Right cardiac atrium (tissue), 5 donors: ENCODE results near the gene ATP5F1A. TPM values are rescaled to one million over a fixed set of nuclear protein-coding genes. Genes with fewer than 3 reads are reported as not detected.
"Not testable (repeated sequence)": the region's sequence is repeated elsewhere in the genome, so short reads cannot be mapped to it uniquely, and the experiment has no call there.

Experiments
- ATAC-seq, 2 donors: fragments of 200-7000 bp; cut with Tn5 transposase; one replicate each; pipeline versions ENCODE4 v1.8.0 to v1.9.1; 2020; ENCODE audit warnings: moderate library complexity in 2 of 2, mild to moderate bottlenecking in 1 of 2
- DNase-seq, 3 donors: peaks; one replicate each; pipeline ENCODE4 v3.0.0-alpha.2; 2020
- H3K27ac ChIP-seq: one replicate; pipeline ENCODE4 v1.5.1; 2013; ENCODE audit warnings: mild to moderate bottlenecking, low read length, control low read depth, moderate library complexity
- H3K27me3 ChIP-seq: one replicate; pipeline ENCODE4 v1.6.1; 2013; ENCODE audit not compliant: control insufficient read depth, insufficient read depth
- H3K4me1 ChIP-seq: one replicate; pipeline ENCODE4 v1.6.1; 2013; ENCODE audit warnings: low read length; ENCODE audit not compliant: control insufficient read depth, insufficient read depth
- H3K4me3 ChIP-seq: one replicate; pipeline ENCODE4 v1.5.1; 2013; ENCODE audit warnings: low read length, control low read depth
- H3K9me3 ChIP-seq: one replicate; pipeline ENCODE4 v1.6.1; 2013; ENCODE audit warnings: low read length; ENCODE audit not compliant: control insufficient read depth
- WGBS: extraction: QIAGEN DNeasy Blood & Tissue Kit; methylation state at CpG from one replicate; pipeline ENCODE4 v1.1.7; 2013; 5-methylcytosine and 5-hydroxymethylcytosine counted together
- intact Hi-C, 4 donors: fragments of 100-400 bp; cut with DNase I; formaldehyde crosslinking; loops; one replicate each; pipeline versions ENCODE4 v1.11.0 to v1.14.0; 2022 to 2023
- polyA plus RNA-seq: library from polyadenylated mRNA; stranded (reverse); fragments of 200-250 nt; gene quantifications from one replicate; pipeline ENCODE4 v1.2.3, GENCODE V29; 2013
- total RNA-seq, 4 donors: library from RNA; stranded (reverse); fragmentation: NEBNext Ultra II Directional; extraction: Animal tissue kit (Norgen Biotek cat#: 25700); gene quantifications; one replicate each; pipeline ENCODE4 v1.2.1, GENCODE V29; 2021
- donor health status: healthy with polysubstance abuse.
- donor health status: DM: no; HTN: yes; CAD: no.
- donor health status: DM: no; HTN: no; CAD: no.
- donor health status: DM: no; HTN: yes; CAD: no; lungs with severe emphysema.
- donor health status: DM: yes; HTN: yes; CAD: no.

Gene ATP5F1A
- total and polyA plus RNA-seq, 5 donors: 1,050 to 1,401 (median 1,187) TPM

DNA sequence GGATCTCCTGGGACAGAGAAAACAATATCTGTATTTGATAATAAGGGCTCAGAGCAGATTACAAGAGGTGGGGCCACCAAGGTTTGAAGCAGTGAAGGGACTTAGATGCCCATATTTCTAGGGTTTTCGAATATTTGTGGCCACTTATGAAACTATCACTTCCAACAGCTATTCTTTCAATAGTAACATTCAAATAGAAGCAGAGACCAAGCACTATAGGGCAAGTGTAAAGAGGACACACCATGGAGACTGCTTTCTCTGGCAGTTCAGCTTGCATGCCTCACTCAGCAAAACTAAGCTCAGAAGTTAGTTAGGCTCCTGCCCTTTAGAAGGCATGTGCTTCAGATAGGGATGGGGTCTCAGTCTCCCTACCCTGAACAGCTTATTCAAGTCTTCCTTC lies 36.3 kb downstream of the ATP5F1A start:
- 83% methylated on average over 1 of the region's 1 CpG for WGBS
- Histone ChIP-seq H3K27me3 (no peaks in the 10 kb centered on the region), H3K4me1 (no peaks in the 10 kb centered on the region), H3K4me3 (no peak overlapping the region), H3K27ac (no peak overlapping the region), H3K9me3 (no peaks in the 10 kb centered on the region)
- no peak for ATAC-seq
- DNase-seq: no peak
- intact Hi-C loops: no loop called here

DNA sequence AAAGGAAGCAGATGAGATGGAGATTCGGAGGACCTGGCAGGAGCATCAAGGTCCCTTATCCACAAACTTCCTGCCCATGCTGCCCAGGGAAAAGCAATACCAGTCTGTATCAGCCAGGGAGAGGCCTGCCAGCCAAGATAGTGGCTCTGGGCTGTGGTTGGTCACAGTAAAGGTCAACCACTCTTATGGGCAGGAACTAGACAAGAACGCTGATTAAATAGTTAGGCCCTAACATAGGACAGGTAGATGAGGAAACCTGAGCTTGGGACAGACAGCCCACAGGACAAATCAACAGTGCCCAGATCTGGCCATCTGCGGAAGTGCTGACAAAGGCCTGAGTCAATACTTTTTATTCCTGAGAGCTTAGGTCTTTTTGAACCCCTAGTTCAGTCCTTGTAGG lies 36.7 kb downstream of the ATP5F1A start:
- Histone ChIP-seq H3K9me3 (no peaks in the 10 kb centered on the region), H3K27ac (no peak overlapping the region), H3K4me3 (no peak overlapping the region), H3K4me1 (no peaks in the 10 kb centered on the region), H3K27me3 (no peaks in the 10 kb centered on the region)
- DNase-seq (no peak), ATAC-seq (no peak)
- intact Hi-C loops: no loop called here
- WGBS: 76% methylated on average over 3 of the region's 3 CpGs

DNA sequence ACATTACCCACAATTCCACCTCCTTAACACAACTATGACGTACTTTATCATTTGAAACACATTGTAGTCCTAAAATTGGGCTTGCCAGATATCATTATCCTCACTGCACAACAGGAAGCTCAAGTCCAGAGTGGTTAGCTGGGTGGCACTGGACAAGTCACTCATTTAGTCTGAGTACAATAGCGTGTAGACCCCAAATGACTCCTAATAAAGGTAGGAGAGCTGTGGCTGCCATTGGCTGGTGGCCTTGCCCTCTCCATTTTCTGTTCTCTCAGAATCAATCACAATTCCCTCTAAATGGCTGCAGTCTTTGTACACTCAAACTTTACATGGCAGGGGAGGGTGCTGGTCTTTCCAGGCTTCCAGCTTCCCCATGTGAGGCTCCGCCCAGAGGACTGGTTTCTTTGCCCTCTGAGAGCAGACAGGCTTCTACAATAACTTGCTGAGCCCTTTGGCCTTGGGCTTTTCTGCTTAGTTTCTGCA lies 37.7 kb downstream of the ATP5F1A start:
- intact Hi-C loops: no loop called here
- no peaks in the 10 kb centered on the region for H3K4me1 ChIP-seq
- DNase-seq: no peak
- H3K27ac ChIP-seq: no peak overlapping the region
- H3K9me3 ChIP-seq: no peaks in the 10 kb centered on the region
- no peaks in the 10 kb centered on the region for H3K27me3 ChIP-seq
- H3K4me3 ChIP-seq: no peak overlapping the region
- no peak for ATAC-seq
- 77% methylated on average over 3 of the region's 3 CpGs for WGBS

DNA sequence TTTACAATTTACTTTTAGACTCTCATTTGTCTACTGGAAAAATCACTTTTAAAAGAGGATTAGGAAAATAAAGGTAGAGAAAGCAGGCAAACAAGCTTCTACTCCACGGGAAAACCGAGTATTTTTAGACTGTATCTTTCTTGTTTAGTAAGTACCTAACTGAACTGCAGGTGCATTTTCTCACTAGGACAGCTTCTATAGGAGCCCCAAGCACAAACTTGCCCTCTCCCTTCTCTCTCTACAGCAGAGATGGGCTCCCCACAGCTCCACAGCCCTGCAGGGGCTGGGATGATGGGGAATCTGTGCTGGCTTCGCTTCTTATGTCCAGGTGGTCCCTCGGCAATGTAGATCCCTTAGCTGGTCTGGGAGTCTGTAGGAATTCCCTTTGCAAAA lies 42.3 kb downstream of the ATP5F1A start:
- no peaks in the 10 kb centered on the region for H3K9me3 ChIP-seq
- H3K4me1 ChIP-seq: no peaks in the 10 kb centered on the region
- no peak for ATAC-seq
- no peaks in the 10 kb centered on the region for H3K27me3 ChIP-seq
- H3K4me3 ChIP-seq: no peak overlapping the region
- DNase-seq: no peak
- intact Hi-C loops: no loop called here
- 73% methylated on average over 4 of the region's 4 CpGs for WGBS
- no peak overlapping the region for H3K27ac ChIP-seq

DNA sequence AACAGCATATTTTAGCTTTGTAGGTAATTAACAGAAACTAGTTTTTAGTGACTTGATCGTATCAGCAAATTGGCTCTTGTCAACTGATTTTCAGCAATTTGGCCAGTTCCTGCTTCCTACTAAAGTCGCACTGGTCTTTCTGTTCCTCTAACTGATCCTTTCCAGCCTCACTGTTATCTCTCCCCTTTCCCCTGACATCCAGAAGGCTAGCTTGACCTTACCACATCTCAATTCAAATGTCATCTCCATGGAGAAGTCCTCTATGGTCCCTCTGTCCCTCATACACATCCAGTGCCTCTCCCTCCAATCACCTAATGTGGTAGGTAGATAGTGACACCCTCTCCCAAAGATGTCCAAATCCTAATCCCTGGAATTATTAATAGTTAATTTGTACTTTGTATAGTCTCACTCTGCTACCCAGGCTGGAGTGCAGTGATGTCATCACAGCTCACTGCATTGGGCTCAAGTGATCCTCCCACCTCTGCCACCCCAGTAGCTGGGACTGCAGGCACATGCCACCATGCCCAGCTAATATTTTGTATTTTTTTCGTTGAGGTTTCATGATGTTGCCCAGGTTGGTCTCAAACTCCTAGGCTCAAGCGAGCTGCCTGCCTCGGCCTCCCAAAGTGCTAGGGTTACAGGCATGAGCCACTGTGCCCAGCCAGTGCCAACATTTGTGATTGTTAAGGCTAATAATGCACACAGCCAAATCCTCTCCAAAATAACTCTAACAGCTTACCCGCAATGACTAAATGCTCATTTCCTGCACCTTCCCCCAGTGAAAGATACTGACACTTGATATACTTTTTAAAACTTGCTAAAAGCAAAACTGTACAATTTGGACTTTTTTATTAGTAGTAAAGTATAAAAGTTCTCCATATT lies 42.9 kb downstream of the ATP5F1A start:
- no peak for ATAC-seq
- no peak overlapping the region for H3K27ac ChIP-seq
- no peak overlapping the region for H3K4me3 ChIP-seq
- DNase-seq: no peak
- H3K9me3 ChIP-seq: no peaks in the 10 kb centered on the region
- H3K4me1 ChIP-seq: no peaks in the 10 kb centered on the region
- intact Hi-C loops: no loop called here
- no peaks in the 10 kb centered on the region for H3K27me3 ChIP-seq
- WGBS: 73% methylated on average over 6 of the region's 6 CpGs

DNA sequence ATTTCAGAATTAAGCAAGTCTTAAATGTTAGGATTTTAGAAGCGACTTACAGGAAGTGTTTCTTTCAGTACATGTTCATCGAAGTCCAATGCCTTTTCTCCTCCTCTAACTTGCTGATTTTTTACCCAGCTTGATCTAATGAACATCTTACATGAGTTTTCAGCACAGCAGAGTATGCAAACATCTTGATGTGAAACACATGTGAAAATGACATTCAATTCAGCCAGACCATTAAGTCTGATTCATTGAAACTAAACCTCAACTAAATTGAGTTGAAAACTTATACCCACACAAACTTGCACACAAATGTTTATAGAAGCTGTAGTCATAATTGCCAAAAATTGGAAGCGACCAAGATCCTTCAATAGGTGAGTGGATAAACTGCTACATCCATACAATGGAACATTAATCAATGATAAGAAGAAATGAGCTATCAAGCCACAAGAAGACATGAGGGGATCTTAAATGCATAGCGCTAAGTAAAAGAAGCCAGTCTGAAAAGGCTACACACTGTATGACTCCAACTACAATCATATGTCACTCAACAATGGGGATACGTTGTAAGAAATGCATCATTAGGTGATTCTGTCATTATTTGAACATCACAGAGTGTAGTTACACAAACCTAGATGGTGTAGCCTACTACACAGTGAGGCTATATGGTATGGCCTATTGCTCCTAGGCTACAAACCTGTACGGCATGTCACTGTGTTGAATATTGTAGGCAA lies 44.6 kb downstream of the ATP5F1A start:
- ATAC-seq: no peak
- no peak for DNase-seq
- Histone ChIP-seq H3K27ac (no peak overlapping the region), H3K4me3 (no peak overlapping the region), H3K4me1 (no peaks in the 10 kb centered on the region), H3K27me3 (no peaks in the 10 kb centered on the region), H3K9me3 (no peaks in the 10 kb centered on the region)
- intact Hi-C loops: no loop called here
- WGBS: 84% methylated on average over 6 of the region's 6 CpGs

DNA sequence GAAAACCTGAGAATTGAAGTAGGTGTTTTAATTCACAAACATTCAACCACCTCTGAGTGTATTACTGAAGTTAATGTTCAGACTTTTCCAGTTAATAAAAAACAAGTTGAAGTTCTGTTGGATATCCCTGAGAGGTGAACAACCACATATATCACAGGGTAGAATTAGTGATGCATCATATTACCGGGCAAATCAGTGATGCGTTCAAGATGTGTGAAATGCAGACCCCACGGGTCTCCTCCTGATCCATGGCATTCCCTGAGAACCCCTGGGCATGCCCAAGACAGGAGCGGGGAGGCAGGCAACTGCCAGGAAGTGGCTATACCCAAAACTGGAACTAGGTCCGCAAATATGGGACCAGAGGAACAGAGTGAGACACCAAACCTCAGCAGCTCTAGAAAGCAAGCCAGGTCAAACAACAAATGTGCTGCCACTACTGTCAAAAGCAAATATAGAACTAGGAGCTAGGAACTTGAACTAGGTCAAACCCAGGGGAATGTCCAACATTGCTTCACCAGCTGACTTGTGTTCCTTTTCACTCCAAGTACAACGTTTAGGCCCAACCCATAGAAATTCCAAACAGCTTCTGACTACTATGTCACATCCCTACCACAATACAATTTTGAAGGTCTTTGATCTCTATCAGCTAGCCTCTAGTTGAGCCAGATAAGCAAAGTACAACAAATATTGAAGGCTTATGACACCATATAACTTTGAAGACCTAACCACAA lies 46.2 kb downstream of the ATP5F1A start:
- ATAC-seq (peak; percentile 18 to 36), DNase-seq (no peak)
- H3K4me1 ChIP-seq: no peaks in the 10 kb centered on the region
- H3K27ac ChIP-seq: no peak overlapping the region
- H3K27me3 ChIP-seq: no peaks in the 10 kb centered on the region
- intact Hi-C loops: no loop called here
- 75% methylated on average over 6 of the region's 6 CpGs for WGBS
- no peaks in the 10 kb centered on the region for H3K9me3 ChIP-seq
- no peak overlapping the region for H3K4me3 ChIP-seq

DNA sequence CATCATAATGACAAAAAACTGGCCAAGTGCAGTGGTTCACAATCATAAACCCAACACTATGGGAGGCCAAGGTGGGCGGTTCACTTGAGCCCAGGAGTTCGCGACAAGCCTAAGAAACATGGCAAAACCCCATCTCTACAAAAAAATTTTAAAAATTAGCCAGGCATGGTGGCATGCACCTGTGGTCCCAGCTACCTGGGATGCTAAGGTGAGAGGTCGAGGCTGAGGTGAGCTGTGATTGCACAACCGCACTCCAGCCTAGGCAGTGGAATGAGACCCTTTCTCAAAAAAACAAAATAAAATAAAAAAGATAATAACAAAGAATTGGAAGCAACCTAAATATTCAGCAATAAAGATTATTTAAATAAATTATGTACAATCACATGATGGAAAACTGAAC lies 47.8 kb downstream of the ATP5F1A start:
- DNase-seq (no peak), ATAC-seq (no peak)
- H3K27ac ChIP-seq: no peak overlapping the region
- H3K4me1 ChIP-seq: no peaks in the 10 kb centered on the region
- H3K9me3 ChIP-seq: no peaks in the 10 kb centered on the region
- no peaks in the 10 kb centered on the region for H3K27me3 ChIP-seq
- no peak overlapping the region for H3K4me3 ChIP-seq
- intact Hi-C loops: no loop called here
- WGBS: 96% methylated on average over 5 of the region's 5 CpGs

DNA sequence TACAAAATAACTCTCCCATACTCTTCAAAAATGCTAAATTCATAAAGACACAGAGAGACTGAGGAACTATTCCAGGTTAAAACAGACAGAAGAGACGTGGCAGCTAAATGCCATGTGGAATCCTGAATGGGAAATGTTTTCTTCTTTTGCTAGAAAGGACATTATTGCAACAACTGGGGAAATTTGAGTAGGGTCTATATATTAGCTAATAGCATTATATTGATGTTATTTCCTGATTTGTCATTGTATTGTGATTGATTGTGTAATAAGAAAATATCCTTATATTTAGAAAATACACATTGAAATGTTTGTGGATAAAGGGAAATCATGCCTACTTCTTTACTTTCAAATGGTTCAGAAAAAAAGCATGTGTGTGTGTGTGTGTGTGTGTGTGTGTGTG lies 49.5 kb downstream of the ATP5F1A start:
- H3K27me3 ChIP-seq: no peaks in the 10 kb centered on the region
- no peak for ATAC-seq
- intact Hi-C loops: no loop called here
- H3K4me1 ChIP-seq: no peaks in the 10 kb centered on the region
- no peak for DNase-seq
- H3K4me3 ChIP-seq: no peak overlapping the region
- WGBS: 86% methylated on average over 1 of the region's 1 CpG
- no peak overlapping the region for H3K27ac ChIP-seq
- H3K9me3 ChIP-seq: no peaks in the 10 kb centered on the region

DNA sequence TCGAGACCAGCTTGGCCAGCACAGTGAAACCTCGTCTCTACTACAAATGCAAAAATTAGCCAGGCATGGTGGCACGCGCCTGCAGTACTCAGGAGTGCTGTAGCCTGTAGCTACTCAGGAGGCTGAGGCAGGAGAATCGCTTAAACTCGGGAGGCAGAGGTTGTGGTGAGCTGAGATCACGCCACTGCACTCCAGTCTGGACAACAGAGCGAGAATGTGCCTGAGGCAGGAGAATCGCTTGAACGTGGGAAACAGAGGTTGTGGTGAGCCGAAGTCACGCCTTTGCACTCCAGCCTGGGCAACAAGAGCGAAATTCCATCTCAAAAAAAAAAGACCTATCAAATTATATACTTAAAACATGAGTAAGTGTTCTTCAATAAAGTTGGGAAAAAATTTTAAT lies 50.7 kb downstream of the ATP5F1A start:
- H3K4me1 ChIP-seq, intact Hi-C loops, H3K27ac ChIP-seq, H3K9me3 ChIP-seq, DNase-seq, H3K27me3 ChIP-seq, H3K4me3 ChIP-seq, ATAC-seq: not testable (repeated sequence)
- 95% methylated on average over 13 of the region's 13 CpGs for WGBS

DNA sequence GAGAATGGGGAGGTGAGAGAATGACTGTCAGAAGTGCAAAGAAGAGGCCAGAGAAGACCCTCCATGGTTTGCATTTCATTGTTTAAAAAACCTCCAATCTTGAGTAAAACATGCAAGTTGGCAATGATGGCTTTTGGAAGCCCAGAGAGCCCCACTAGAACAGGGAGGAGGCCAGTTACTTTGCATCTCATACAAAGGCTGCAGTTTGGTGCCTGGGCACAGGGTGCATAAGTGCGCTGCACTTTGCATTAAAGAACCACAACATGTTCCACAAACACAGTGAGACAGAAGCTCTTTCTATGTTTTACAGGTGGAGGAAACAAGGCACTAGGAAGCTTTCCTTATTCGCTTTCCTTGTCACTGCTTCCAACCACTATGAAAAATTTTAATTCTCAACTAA lies 51.4 kb downstream of the ATP5F1A start:
- no peaks in the 10 kb centered on the region for H3K27me3 ChIP-seq
- ATAC-seq (no peak), DNase-seq (no peak)
- no peaks in the 10 kb centered on the region for H3K4me1 ChIP-seq
- no peak overlapping the region for H3K4me3 ChIP-seq
- H3K9me3 ChIP-seq: no peaks in the 10 kb centered on the region
- H3K27ac ChIP-seq: no peak overlapping the region
- intact Hi-C loops: no loop called here
- WGBS: 96% methylated on average over 2 of the region's 2 CpGs
